GM21528 (cell line): Measurements from ENCODE around the gene SULF2.
"Not testable (repeated sequence)": the region's sequence is repeated elsewhere in the genome, so short reads cannot be mapped to it uniquely, and the experiment has no call there.

Source experiments
- ATAC-seq: cut with Tn5 transposase; IDR thresholded peaks from one replicate; pipeline ENCODE4 v1.9.1; 2021; ENCODE audit warnings: mild to moderate bottlenecking, moderate library complexity; ENCODE audit not compliant: unreplicated experiment, low FRiP score

The SULF2 gene

GRCh38 chr20:47785311-47785853 is at the start of gene SULF2:
SULF2 (minus strand) TSS chr20:47785481; CDS start chr20:47757363, 28,118 bp downstream.
- ATAC-seq = no peak

- ATAC-seq = not testable (repeated sequence)
Measured at GRCh38 chr20:47831675-47832074, 46.4 kb upstream of the SULF2 start.

- not testable (repeated sequence) for ATAC-seq
Measured at GRCh38 chr20:47826716-47827115, 41.4 kb upstream of the SULF2 start.

GRCh38 chr20:47826006-47826405 is 40.7 kb upstream of the SULF2 start:
- not testable (repeated sequence) for ATAC-seq

- no peak for ATAC-seq
Measured at GRCh38 chr20:47825011-47825762, 39.9 kb upstream of the SULF2 start.

GRCh38 chr20:47823941-47824340 is 38.7 kb upstream of the SULF2 start:
- not testable (repeated sequence) for ATAC-seq

- ATAC-seq = no peak
Measured at GRCh38 chr20:47821481-47822100, 36.3 kb upstream of the SULF2 start.

GRCh38 chr20:47818996-47819609 is 33.8 kb upstream of the SULF2 start:
- ATAC-seq = no peak

- ATAC-seq = no peak
Measured at GRCh38 chr20:47818466-47818865, 33.2 kb upstream of the SULF2 start.

- ATAC-seq = no peak
Measured at GRCh38 chr20:47818016-47818415, 32.7 kb upstream of the SULF2 start.

GRCh38 chr20:47817573-47817972 is 32.3 kb upstream of the SULF2 start:
- ATAC-seq = no peak

GRCh38 chr20:47816487-47817451 is 31.5 kb upstream of the SULF2 start:
- ATAC-seq = no peak

GRCh38 chr20:47815866-47816265 is 30.6 kb upstream of the SULF2 start:
- no peak for ATAC-seq

- no peak for ATAC-seq
Measured at GRCh38 chr20:47815416-47815806, 30.1 kb upstream of the SULF2 start.

- ATAC-seq = no peak
Measured at GRCh38 chr20:47814632-47815415, 29.5 kb upstream of the SULF2 start.

- ATAC-seq = no peak
Measured at GRCh38 chr20:47810721-47811347, 25.6 kb upstream of the SULF2 start.

GRCh38 chr20:47810116-47810677 is 24.9 kb upstream of the SULF2 start:
- no peak for ATAC-seq

- no peak for ATAC-seq
Measured at GRCh38 chr20:47809161-47809960, 24.1 kb upstream of the SULF2 start.
